Fibroblast of lung (primary cell): ENCODE data around the gene CALHM1.

Source experiments
- EZH2 ChIP-seq: IDR thresholded peaks from 2 replicates; pipeline ENCODE4 v1.5.1; 2012; ENCODE audit warnings: low read length, control low read depth, mild to moderate bottlenecking; ENCODE audit errors: missing control alignments
- TF ChIP-seq, protein P1 (sequence below), 2 donors: IDR thresholded peaks in 1 of 2; conservative IDR thresholded peaks in 1 of 2; 1 replicate in 1 of 2; 2 replicates in 1 of 2; pipeline ENCODE4 v1.5.1; 2011 to 2012; ENCODE audit warnings: low read length in 2 of 2, control low read depth in 1 of 2, inconsistent platforms in 1 of 2, low read depth in 1 of 2, mild to moderate bottlenecking in 1 of 2

DNA sequence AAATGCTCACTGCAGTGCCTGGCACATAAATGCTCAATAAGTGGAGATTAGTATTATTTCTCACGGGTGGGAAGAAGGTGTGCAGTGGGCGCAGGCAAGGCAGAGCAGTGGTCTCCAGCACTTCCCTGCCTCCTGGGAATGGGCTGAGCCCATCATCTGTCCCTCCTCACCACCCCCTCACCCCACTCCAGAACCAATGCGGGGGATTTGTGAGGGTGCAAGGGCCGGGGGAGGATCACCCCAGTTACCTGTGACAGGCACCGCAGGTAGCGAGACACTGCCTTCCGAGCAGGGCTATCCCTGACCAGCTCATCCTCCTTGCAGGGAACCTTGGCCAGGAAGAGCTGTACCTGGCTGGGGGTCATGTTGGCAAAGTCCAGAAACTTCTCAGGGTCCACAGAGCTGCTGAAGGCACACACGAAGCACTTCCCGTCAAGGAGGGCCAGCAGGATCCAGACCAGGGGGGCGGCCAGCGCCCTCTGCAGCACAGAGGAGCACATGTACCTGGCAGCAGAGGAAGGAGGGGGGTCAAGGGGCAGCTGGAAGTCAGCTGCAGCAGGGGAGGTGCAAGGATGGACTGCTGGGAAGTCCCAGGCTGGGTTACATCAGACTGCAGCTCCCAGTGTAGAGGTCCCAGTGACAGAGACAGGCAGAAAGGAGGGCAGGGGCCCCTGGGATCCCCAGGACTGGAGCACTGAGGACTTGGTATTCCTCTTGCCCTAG lies 17.5 kb upstream of the CALHM1 start:
- TF ChIP-seq, protein P1, sequence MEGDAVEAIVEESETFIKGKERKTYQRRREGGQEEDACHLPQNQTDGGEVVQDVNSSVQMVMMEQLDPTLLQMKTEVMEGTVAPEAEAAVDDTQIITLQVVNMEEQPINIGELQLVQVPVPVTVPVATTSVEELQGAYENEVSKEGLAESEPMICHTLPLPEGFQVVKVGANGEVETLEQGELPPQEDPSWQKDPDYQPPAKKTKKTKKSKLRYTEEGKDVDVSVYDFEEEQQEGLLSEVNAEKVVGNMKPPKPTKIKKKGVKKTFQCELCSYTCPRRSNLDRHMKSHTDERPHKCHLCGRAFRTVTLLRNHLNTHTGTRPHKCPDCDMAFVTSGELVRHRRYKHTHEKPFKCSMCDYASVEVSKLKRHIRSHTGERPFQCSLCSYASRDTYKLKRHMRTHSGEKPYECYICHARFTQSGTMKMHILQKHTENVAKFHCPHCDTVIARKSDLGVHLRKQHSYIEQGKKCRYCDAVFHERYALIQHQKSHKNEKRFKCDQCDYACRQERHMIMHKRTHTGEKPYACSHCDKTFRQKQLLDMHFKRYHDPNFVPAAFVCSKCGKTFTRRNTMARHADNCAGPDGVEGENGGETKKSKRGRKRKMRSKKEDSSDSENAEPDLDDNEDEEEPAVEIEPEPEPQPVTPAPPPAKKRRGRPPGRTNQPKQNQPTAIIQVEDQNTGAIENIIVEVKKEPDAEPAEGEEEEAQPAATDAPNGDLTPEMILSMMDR (conservative IDR thresholded peaks at IDR 0.05 in 1 of 2, IDR thresholded peaks at IDR 0.05 in 1 of 2; ENCODE audit: low read depth in 1 of 2, low read length in 2 of 2), result peak in 1 of 2 donors; percentile 23
- no peak for TF ChIP-seq EZH2
